Tibial nerve (tissue), 4 donors: ENCODE data around the gene PGAM2.

Experiments
- EP300 ChIP-seq, 2 donors: sonication (generic); formaldehyde crosslinking; IDR thresholded peaks; one replicate each; pipeline ENCODE4 v1.6.1; 2017; ENCODE audit warnings: antibody characterized with exemption in 2 of 2, mild to moderate bottlenecking in 1 of 2
- POLR2A ChIP-seq, 2 donors: fragments of 450-650 bp; IDR thresholded peaks; one replicate each; pipeline ENCODE4 v1.6.1; 2017; ENCODE audit warnings: antibody characterized with exemption in 2 of 2, mild to moderate bottlenecking in 2 of 2, moderate library complexity in 2 of 2
- TF ChIP-seq, protein P1 (sequence below), 5 experiments: fragments of 200-600 bp in 3 of 5; fragments of 450-650 bp in 2 of 5; sonication (generic) in 3 of 5; IDR thresholded peaks; one replicate each; pipeline ENCODE4 v1.5.1; 2016 to 2019; ENCODE audit warnings: antibody characterized with exemption in 5 of 5, mild to moderate bottlenecking in 3 of 5, moderate library complexity in 2 of 5

DNA sequence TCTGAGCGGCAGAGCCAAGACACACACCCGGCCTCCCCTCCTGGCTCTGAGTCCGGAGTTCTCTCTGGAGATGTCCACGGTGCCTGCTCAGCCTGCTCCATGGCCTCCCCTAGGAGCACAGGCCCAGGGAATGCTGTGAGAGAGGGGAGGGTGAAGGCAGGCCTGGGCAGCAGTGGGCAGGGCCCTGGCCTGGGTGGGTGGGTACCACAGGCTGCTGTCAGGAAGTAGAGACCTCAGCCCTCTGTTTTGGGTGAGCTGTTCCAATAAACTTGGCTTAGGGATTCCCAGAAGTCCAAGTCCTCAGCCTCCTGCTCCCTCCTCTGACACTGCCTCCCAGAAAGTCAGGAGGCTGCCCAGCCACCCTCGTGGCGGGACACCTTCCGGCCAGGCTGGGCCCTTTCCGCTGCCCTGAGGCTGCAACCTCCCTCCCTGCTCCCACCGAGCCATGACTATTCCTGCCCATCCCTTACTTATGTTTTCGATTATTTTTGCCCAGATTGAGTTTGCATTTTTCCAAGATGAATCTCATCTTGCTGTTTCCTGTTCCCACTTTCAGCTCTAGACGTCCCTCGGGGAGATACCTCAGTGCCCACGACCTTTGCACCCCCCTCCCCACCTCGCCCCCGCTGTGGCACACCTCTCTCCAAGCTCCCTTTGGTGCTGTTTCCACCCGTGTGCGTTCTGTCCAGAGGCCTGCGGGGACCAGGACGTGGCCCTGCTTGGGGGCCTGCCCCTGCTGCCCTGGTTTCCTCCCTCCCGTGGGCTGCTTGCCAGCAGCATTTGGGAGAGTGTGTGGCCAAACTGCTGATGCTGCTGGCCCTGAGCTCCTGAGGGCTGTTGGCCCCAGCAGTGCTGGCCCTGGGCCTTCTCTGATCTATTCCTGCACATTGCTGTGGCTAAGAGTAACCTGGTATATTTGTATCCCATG is 22.8 kb upstream of the PGAM2 start:
- TF ChIP-seq EP300 (IDR thresholded peaks at IDR 0.05) (no peak), POLR2A (IDR thresholded peaks at IDR 0.05) (no peak)
- TF ChIP-seq, protein P1, sequence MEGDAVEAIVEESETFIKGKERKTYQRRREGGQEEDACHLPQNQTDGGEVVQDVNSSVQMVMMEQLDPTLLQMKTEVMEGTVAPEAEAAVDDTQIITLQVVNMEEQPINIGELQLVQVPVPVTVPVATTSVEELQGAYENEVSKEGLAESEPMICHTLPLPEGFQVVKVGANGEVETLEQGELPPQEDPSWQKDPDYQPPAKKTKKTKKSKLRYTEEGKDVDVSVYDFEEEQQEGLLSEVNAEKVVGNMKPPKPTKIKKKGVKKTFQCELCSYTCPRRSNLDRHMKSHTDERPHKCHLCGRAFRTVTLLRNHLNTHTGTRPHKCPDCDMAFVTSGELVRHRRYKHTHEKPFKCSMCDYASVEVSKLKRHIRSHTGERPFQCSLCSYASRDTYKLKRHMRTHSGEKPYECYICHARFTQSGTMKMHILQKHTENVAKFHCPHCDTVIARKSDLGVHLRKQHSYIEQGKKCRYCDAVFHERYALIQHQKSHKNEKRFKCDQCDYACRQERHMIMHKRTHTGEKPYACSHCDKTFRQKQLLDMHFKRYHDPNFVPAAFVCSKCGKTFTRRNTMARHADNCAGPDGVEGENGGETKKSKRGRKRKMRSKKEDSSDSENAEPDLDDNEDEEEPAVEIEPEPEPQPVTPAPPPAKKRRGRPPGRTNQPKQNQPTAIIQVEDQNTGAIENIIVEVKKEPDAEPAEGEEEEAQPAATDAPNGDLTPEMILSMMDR (IDR thresholded peaks at IDR 0.05): no peak
